A673 (cell line): ENCODE measurements around the gene PKLR. TPM values are rescaled to one million over a fixed set of nuclear protein-coding genes. Genes with fewer than 3 reads are reported as not detected.

Source experiments
- BruUV-seq: library from RNA; stranded (reverse); fragments of 400-500 nt; replicated peaks from 2 replicates; lab custom pipeline; 2021; lab: Mats Ljungman, UMichigan
- CTCF ChIA-PET: fragments of 300-600 bp; sonication (Branson Sonifier 250); formaldehyde crosslinking; loops from one replicate; lab custom pipeline; 2022; ENCODE audit warnings: antibody characterized with exemption; lab: Charles Lee
- POLR2A ChIA-PET: fragments of 300-600 bp; sonication (Branson Sonifier 250); formaldehyde crosslinking; loops from one replicate; lab custom pipeline; 2022; ENCODE audit warnings: antibody characterized with exemption; ENCODE audit not compliant: low non-redundant PET; lab: Charles Lee
- DNase-seq: peaks from one replicate; pipeline ENCODE4 v3.0.0-alpha.2; 2015; ENCODE audit warnings: low spot score
- H3K27ac ChIP-seq: fragments of 200-600 bp; sonication (generic); 2 replicates; pipeline ENCODE4 v1.5.1; 2016; ENCODE audit warnings: mixed run types, low read depth, mild to moderate bottlenecking, mixed read lengths, antibody characterized with exemption, low read length; ENCODE audit not compliant: poor library complexity, severe bottlenecking
- H3K27me3 ChIP-seq: fragments of 200-600 bp; sonication (generic); replicated peaks from 2 replicates; pipeline ENCODE4 v1.6.1; 2017; ENCODE audit warnings: mixed run types, low read depth, mild to moderate bottlenecking, mixed read lengths, antibody characterized with exemption, low read length; ENCODE audit not compliant: insufficient read depth, poor library complexity
- H3K36me3 ChIP-seq: fragments of 200-600 bp; sonication (generic); 2 replicates; pipeline ENCODE4 v1.6.1; 2016; ENCODE audit warnings: mixed run types, mild to moderate bottlenecking, mixed read lengths, antibody characterized with exemption, low read length; ENCODE audit not compliant: insufficient read depth, poor library complexity, severe bottlenecking
- H3K4me1 ChIP-seq: fragments of 200-600 bp; sonication (generic); 2 replicates; pipeline ENCODE4 v1.6.1; 2017; ENCODE audit warnings: mixed run types, mild to moderate bottlenecking, mixed read lengths, antibody characterized with exemption, low read length; ENCODE audit not compliant: insufficient read depth, poor library complexity, severe bottlenecking
- H3K4me3 ChIP-seq: fragments of 200-600 bp; sonication (generic); 2 replicates; pipeline ENCODE4 v1.5.1; 2016; ENCODE audit warnings: low read depth, mixed run types, mild to moderate bottlenecking, mixed read lengths, low read length; ENCODE audit not compliant: poor library complexity, severe bottlenecking
- H3K9me3 ChIP-seq: fragments of 200-600 bp; sonication (generic); 2 replicates; pipeline ENCODE4 v1.6.1; 2016; ENCODE audit warnings: mixed run types, low read depth, mild to moderate bottlenecking, mixed read lengths, antibody characterized with exemption, low read length; ENCODE audit not compliant: poor library complexity, severe bottlenecking
- CTCF ChIP-seq: fragments of 300-800, 200-600 bp; sonication (generic); conservative IDR thresholded peaks from 2 replicates; pipeline ENCODE4 v1.5.1; 2017; ENCODE audit warnings: low read depth, mild to moderate bottlenecking, antibody characterized with exemption, low read length, moderate library complexity, mixed read lengths
- EZH2 ChIP-seq: fragments of 200-600 bp; sonication (generic); IDR thresholded peaks from 2 replicates; pipeline ENCODE4 v1.6.1; 2017; ENCODE audit warnings: borderline replicate concordance, low read depth, mild to moderate bottlenecking, mixed read lengths, antibody characterized with exemption, low read length; ENCODE audit not compliant: poor library complexity, severe bottlenecking
- intact Hi-C: fragments of 100-400 bp; cut with micrococcal nuclease; formaldehyde crosslinking; loops from one replicate; pipeline ENCODE4 v1.10.0; 2022; ENCODE audit not compliant: unreplicated experiment
- total RNA-seq: library from RNA; stranded (reverse); gene quantifications from 2 replicates; pipeline ENCODE4 v1.2.3, GENCODE V29; 2021

The PKLR gene
- total RNA-seq, 1 experiment from 2014 or later, result not detected

- DNase-seq, result no peak
- no peak overlapping the region for H3K27ac ChIP-seq
- no peaks in the 10 kb centered on the region for H3K36me3 ChIP-seq
- ChIA-PET CTCF (no interaction called here), POLR2A (no interaction called here)
- H3K4me1 ChIP-seq, result no peaks in the 10 kb centered on the region
- intact Hi-C loops, result no loop called here
- no TSS peak for BruUV-seq
- H3K27me3 ChIP-seq, result no peaks in the 10 kb centered on the region
- no peak overlapping the region for H3K4me3 ChIP-seq
- TF ChIP-seq CTCF, result no peak
- no peak for TF ChIP-seq EZH2
- no peaks in the 10 kb centered on the region for H3K9me3 ChIP-seq
These were observed 16.2 kb downstream of the PKLR start for GRCh38 chr1:155285063-155285462.

- Histone ChIP-seq H3K4me3 (no peak overlapping the region), H3K4me1 (no peaks in the 10 kb centered on the region), H3K9me3 (no peaks in the 10 kb centered on the region), H3K27ac (no peak overlapping the region), H3K27me3 (no peaks in the 10 kb centered on the region), H3K36me3 (no peaks in the 10 kb centered on the region)
- ChIA-PET CTCF (no interaction called here), POLR2A (no interaction called here)
- no TSS peak for BruUV-seq
- intact Hi-C loops, result no loop called here
- no peak for DNase-seq
- TF ChIP-seq EZH2, result no peak
- TF ChIP-seq CTCF, result no peak
These were observed 16.8 kb downstream of the PKLR start for GRCh38 chr1:155284476-155284875.

- peaks cover 16% of the 10 kb centered on the region for H3K4me1 ChIP-seq
- ChIA-PET CTCF (no interaction called here), POLR2A (no interaction called here)
- TF ChIP-seq CTCF (no peak), EZH2 (no peak)
- intact Hi-C loops, result loop anchor here (2.0 kb wide), 1 partner anchor 26 kb away; the partner anchor contains the start of gene FDPS
- no peaks in the 10 kb centered on the region for H3K36me3 ChIP-seq
- H3K27me3 ChIP-seq, result no peaks in the 10 kb centered on the region
- H3K9me3 ChIP-seq, result no peaks in the 10 kb centered on the region
- H3K4me3 ChIP-seq, result no peak overlapping the region
- H3K27ac ChIP-seq, result no peak overlapping the region
- no TSS peak for BruUV-seq
- DNase-seq, result no peak
These were observed 18.6 kb downstream of the PKLR start for GRCh38 chr1:155282488-155283091.
